Measurements from ENCODE around the gene HOXB3.

DNA sequence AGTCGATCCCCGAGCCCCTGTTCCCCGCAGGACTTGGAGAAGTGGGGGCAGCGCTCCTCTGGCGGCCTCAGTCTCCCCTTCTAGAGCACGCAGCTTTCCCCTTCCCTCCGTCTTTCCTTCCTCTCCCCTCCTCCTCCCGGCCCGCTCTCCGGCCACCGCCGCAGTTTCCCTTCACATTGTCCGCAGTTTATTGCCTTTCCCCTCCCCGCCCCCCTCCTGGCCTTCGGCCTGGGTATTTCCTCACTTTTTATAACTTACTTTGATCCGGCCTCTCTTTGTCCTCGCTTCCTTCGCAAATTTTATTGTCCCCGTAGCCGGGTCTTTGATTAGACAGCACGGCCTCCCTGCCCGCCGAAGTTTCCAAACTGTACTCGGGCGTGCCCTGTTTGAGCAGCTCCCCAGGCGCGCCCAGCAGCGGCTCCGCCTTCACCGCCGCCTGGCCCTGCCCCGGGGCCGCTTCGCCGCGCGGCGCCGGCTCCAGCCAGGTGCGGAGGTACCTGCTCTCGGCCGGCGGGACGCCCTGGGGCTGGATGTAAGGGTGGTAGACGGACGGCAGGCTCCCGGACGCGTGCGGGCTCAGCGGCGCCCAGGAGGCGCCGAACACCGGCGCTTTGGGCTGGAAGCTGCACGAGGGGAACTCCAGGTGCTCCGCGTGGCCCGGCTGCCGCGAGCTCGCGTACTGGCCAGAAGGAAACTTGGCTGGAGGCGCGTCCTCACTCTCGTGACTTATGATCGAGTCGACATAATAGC, 35.6 kb upstream of the HOXB3 start:
- TF ChIP-seq RFX5 (IDR thresholded peaks at IDR 0.05; ENCODE audit: low read depth, low read length): no peak
- no peak for TF ChIP-seq CTCF (conservative IDR thresholded peaks at IDR 0.05; ENCODE audit: low read depth, low read length)
- no peak for TF ChIP-seq POLR2A (IDR thresholded peaks at IDR 0.05; ENCODE audit: low read depth, low read length)
- TF ChIP-seq RAD21 (IDR thresholded peaks at IDR 0.05; ENCODE audit: low read length): no peak
- TF ChIP-seq MXI1 (IDR thresholded peaks at IDR 0.05; ENCODE audit: borderline replicate concordance, low read depth, low read length): no peak
- TF ChIP-seq BHLHE40 (IDR thresholded peaks at IDR 0.05; ENCODE audit: low read depth, low read length): no peak
- TF ChIP-seq CEBPB (IDR thresholded peaks at IDR 0.05; ENCODE audit: low read depth, low read length): no peak
- no peak for TF ChIP-seq SMC3 (IDR thresholded peaks at IDR 0.05; ENCODE audit: low read depth, low read length)
- TF ChIP-seq FOS (IDR thresholded peaks at IDR 0.05; ENCODE audit: low read depth, low read length): no peak
